ELF-1 (cell line): ENCODE results near the gene GABBR2.

Experiments used
- DNase-seq: peaks from one replicate; pipeline ENCODE4 v3.0.0-alpha.2; 2016; ENCODE audit warnings: low read depth, low spot score

Gene GABBR2

GRCh38 chr9:98444601-98445000 lies 264.1 kb downstream of the GABBR2 start:
- DNase-seq, result no peak

- DNase-seq, result no peak
These were observed 266.2 kb downstream of the GABBR2 start for GRCh38 chr9:98442541-98442940.

DNA sequence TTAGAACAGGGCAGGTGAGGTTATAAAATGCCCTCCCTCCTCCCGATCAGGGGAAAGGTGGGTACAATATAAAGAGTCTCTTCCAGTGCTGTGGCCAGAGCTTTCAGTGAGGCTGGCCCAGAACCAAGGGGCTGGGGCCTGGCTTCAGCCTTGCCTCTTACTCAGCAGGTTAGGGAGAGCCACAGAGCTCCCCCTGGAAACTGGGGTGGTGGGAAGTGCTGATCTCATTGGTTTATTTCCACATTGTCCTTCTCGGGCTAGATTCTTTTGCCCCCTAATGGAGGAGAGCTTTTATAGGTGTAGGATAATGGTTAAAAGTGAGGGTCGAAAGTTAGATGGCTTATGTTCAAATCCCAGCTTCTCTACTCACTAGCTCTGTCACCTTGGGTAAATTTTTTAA lies 266.6 kb downstream of the GABBR2 start:
- DNase-seq, result no peak

DNA sequence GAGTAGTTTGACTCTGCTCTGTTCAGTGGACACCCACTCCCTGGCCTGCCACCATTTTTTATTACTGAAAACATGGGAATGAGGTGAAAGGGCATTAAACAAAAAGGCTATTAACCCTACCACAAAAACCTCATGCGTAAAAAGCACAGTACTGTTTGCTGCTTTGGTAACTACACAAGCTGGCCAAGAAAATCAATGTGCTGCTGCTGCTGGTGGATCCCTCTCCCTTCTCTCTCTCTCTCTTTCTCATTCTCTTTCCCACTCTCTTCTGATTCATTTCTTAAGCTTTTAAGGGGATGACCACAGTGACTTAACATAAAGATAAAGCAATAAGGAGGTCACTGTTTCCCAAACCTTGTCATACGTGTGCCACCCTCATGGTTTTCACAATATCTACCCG lies 270.1 kb downstream of the GABBR2 start:
- DNase-seq, result no peak

DNA sequence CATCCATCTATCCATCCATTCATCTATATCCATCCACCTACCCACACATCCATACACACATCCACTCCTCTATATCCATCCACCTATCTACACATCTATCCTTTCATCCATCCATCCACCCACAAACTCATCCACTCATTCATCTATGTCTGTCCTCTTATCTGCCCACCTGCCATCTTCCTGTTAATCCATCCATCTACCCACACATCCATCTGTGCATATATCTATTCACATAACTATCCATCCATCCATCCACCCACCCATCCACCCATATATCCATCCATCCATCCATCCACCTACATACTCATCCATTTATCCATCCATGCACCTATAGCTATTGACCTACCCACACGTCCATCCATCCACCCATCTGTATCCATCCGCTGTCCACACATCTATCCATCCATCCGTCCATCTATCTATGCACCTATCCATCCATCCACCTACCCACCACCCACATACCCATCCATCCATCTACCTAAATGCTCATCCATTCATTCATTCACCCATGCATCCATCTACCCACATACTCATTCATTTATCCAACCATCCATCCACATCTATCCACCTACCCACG lies 271.2 kb downstream of the GABBR2 start:
- no peak for DNase-seq

DNA sequence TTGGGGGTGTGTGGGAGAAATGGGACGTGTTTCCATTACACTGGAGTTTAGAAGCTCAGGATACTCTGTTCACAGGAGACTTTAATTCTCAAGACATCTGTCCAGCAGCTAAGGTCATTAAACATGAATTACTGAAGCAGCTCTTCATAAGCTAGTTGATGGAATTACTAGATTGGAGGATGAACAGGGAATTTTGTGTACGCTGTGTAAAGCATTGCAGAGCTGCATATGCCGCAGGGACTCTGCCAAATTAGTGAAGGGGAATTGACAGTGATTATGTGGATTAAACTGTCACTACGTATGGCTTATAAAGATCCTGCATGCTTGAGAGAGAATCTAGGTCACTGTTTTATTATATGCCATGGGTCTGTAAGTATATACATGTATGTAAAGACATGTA lies 275.8 kb downstream of the GABBR2 start:
- no peak for DNase-seq

DNA sequence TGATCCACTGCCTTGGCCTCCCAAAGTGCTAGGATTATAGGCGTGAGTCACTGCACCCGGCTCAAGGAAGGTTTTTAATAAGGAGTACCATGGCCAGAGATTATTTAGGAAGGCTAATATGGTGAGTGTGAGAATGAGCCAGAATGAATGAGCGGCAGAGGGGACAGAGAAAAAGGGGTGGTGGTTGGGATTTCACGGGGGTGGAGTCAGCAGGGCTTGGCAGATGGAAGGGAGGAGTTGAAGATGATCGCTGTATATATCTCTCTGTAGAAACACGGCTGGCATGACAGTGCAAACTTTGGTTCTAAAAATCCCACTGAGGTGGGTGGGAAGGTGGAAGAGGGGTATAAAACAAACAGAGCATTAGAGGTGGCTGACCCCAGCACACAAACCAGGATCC lies 276.6 kb downstream of the GABBR2 start:
- DNase-seq, result no peak

DNA sequence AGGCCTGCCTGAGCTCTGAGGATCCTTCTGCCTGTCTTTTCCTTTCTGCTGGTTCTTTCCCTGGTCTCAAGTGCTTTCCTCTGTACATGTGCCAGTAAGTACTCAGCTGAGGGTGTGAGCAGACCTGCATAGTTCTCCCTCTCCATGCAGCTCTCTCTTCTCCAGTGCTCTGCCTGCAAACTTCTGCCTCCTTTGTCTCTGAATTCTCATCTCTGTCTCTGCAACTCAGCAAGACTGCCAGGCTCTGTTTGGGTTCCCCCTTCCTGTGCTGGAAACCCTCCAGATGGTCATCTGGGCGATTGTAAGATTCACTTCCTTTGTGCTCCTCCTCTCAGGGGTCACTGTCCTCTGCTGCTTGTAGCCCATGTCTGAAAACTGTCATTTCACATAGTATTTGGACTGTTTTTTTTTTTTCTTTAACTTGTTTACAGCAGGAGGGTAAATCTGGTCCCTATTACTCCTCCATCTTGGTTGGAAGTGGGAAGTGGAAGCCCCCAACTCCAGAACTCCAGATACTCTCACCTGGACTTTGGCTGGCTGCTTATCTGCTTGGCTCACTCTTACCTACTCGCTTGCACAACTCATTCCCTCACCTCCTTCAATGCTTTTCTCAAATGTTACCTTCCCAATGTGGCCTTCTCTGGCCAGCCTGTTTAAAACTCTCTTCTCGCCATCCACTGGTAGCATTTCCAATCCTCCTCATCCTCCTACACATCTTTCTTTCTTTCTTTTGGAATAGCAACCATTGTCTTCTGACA lies 278.0 kb downstream of the GABBR2 start:
- DNase-seq, result no peak

GRCh38 chr9:98429613-98430012 lies 279.1 kb downstream of the GABBR2 start:
- no peak for DNase-seq

- DNase-seq, result no peak
These were observed 280.3 kb downstream of the GABBR2 start for GRCh38 chr9:98428454-98428853.

DNA sequence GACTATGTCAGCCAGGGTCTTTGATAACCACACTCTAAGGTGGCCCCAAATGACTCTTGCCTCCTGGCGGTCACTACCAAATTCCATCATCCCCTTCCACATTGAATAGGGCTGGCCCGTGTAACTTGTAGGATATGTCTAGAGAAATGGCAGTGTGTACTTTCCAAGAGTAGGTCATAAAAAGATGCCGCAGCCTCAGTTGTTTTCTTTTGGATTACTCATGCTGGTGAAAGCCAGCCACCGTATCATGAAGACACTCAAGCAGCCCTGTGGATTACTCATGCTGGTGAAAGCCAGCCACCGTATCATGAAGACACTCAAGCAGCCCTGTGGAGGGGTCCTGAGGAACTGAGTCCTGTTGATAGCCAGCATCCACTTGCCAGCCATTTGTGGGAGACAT lies 281.2 kb downstream of the GABBR2 start:
- no peak for DNase-seq

GRCh38 chr9:98425079-98425478 lies 283.7 kb downstream of the GABBR2 start:
- no peak for DNase-seq

GRCh38 chr9:98419260-98419603 lies 289.5 kb downstream of the GABBR2 start:
- no peak for DNase-seq

DNA sequence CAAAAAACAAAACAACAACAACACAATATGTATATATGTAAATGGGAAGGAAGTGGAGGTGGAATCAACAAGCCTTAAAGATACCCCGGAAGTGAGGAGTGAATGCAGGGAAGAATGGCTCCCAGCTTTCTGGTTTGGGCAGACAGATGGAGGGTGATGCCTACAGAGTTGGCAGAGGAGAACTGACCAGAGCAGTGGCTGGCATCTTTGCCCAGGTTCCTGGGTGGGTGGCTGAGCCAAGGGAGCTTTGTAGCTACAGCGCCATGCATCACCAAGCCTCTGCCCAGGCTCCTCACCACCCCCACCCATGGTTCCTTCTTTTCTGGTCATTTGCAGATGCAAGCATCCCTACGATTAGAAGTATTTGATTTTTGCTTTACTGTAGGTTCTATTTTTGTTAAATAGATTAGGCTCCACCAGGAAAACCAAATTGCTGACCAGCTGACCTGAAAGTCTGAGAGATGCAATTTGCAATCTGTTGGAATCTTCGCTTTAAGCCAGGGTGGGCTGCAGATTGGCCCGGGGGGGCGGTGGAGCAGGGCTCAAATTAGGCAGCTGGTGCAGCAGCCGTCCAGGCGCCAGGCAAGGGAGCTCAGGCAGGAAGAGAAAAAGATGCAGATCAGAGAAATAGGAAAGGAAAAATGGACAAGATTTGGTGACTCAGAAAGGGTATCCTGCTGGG lies 290.0 kb downstream of the GABBR2 start:
- DNase-seq, result no peak

- DNase-seq, result no peak
These were observed 292.2 kb downstream of the GABBR2 start for GRCh38 chr9:98416294-98417248.

- no peak for DNase-seq
These were observed 293.0 kb downstream of the GABBR2 start for GRCh38 chr9:98415782-98416181.

GRCh38 chr9:98413084-98413483 lies 295.7 kb downstream of the GABBR2 start:
- no peak for DNase-seq

DNA sequence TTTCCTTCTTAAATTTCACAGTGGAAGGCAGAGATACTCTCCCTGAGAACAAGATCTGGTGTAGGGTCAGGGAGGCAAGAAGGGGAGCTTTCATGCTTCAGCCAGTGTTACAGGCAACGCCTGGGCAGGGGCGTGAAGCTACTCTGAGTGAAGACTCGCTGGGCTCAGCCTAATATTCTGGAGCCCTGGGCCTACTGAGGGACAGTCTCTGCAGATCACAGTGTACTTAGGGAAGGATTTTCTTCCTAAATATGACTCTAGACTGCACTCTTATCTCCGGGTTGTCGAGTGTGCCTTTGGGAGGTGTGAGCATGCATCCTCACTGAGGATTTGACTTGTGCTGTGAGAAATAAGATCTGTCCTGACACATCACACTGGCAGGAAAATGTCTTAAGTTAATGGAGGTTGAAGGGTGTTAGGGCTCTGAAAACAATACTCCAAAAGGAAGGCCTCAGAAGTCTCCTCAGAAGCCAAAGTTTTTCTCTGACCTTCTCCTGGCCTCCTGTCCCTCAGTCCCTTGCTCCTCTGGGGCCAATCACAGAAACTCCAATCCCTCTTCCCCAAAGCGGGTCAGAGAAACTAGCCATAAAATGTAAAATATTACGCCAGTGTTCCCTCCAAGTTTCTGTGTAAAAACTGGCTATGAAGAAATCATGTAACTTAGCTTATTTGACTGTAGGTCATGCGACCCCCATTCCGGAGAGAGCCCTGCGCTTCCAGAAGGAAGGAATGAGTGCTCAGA lies 296.5 kb downstream of the GABBR2 start:
- no peak for DNase-seq

DNA sequence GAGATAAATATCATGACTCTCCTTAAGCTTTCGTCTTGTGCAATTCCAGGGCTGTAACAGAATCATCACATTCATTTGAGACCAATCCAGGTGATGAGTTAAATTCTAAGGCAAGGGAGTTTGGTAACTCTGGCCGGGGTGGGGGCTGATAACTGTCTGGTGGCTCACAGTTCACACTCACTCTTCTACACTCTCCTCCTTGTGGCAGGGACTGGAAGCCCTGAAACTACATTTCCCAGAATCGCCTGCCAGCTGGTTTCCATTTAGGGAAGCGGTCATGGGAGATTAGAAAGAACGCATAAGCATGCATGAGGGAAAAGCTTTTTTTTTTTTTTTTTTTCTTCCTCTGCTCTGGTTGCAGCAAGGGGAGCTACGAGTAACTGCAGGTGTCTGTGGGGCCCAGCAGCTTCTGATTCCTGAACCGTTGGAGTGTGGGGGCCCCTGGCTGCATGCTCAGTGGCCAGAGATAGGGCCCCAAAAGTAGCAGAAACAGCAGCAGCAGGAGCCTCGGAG lies 298.5 kb downstream of the GABBR2 start:
- peak; percentile 55 for DNase-seq

GRCh38 chr9:98409719-98410118 lies 299.0 kb downstream of the GABBR2 start:
- DNase-seq, result no peak

DNA sequence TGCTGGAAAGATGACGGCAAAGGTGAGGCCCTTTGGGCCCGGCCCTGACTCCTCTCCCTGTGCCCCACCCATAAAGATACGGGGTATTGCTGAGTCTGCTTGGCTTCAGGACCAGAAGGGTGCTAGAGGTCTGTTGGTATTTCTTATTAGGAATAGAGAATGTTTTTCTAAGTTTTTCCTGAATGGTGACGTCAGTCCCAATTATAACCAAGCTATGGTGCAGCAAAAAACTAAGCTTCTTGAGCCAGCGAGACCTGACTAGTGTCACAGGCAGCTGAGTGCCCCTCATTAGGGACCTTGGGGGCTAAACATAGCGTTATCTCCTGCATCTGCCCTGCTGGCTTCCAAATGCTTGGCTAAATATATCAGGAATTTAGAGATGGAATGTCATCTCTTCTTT lies 302.3 kb downstream of the GABBR2 start:
- no peak for DNase-seq
